Liver (tissue), 9 donors: ENCODE data around the gene WNT10A. TPM values are rescaled to one million over a fixed set of nuclear protein-coding genes. Genes with fewer than 3 reads are reported as not detected.

Experiments used
- DNase-seq: peaks from one replicate; pipeline ENCODE4 v3.0.0-alpha.2; 2017; ENCODE audit warnings: low spot score
- H3K27ac ChIP-seq, 2 donors: one replicate each; pipeline ENCODE4 v1.7.0; 2013; ENCODE audit warnings: inconsistent platforms in 2 of 2, low read length in 2 of 2, control low read depth in 1 of 2, low read depth in 1 of 2, mild to moderate bottlenecking in 1 of 2
- H3K27me3 ChIP-seq, 4 donors: one replicate each; pipeline versions ENCODE4 v1.6.1 to v1.7.0; 2013; ENCODE audit warnings: low read length in 3 of 4, inconsistent platforms in 1 of 4, mild to moderate bottlenecking in 1 of 4, moderate library complexity in 1 of 4; ENCODE audit not compliant: control insufficient read depth in 4 of 4, insufficient read depth in 4 of 4
- H3K36me3 ChIP-seq, 4 donors: one replicate each; pipeline versions ENCODE4 v1.6.1 to v1.7.0; 2013; ENCODE audit warnings: low read length in 3 of 4, mild to moderate bottlenecking in 3 of 4, low read depth in 1 of 4, moderate library complexity in 1 of 4; ENCODE audit not compliant: control insufficient read depth in 4 of 4, insufficient read depth in 3 of 4
- H3K4me1 ChIP-seq, 4 donors: one replicate each; pipeline versions ENCODE4 v1.6.1 to v1.7.0; 2013; ENCODE audit warnings: low read length in 3 of 4, mild to moderate bottlenecking in 3 of 4, moderate library complexity in 1 of 4; ENCODE audit not compliant: control insufficient read depth in 4 of 4, insufficient read depth in 4 of 4
- H3K4me3 ChIP-seq, 3 donors: one replicate each; pipeline versions ENCODE4 v1.6.1 to v1.7.0; 2013; ENCODE audit warnings: low read length in 3 of 3, control low read depth in 1 of 3, low read depth in 1 of 3, mild to moderate bottlenecking in 1 of 3
- H3K9ac ChIP-seq, 2 donors: one replicate each; pipeline ENCODE4 v1.7.0; 2013; ENCODE audit warnings: low read length in 2 of 2, mild to moderate bottlenecking in 2 of 2, moderate library complexity in 2 of 2, control low read depth in 1 of 2, low read depth in 1 of 2
- H3K9me3 ChIP-seq, 4 donors: one replicate each; pipeline versions ENCODE4 v1.6.1 to v1.7.0; 2013; ENCODE audit warnings: low read length in 3 of 4; ENCODE audit not compliant: control insufficient read depth in 4 of 4
- ATF3 ChIP-seq: IDR thresholded peaks from 2 replicates; pipeline ENCODE4 v1.6.1; 2016; ENCODE audit warnings: antibody characterized with exemption
- FOXA2 ChIP-seq: IDR thresholded peaks from 2 replicates; pipeline ENCODE4 v1.6.1; 2016; ENCODE audit warnings: antibody characterized with exemption
- GABPA ChIP-seq, 2 donors: IDR thresholded peaks in 1 of 2; conservative IDR thresholded peaks in 1 of 2; 2 replicates each; pipeline ENCODE4 v1.6.1; 2016; ENCODE audit warnings: antibody characterized with exemption in 2 of 2, mild to moderate bottlenecking in 1 of 2, moderate library complexity in 1 of 2
- HNF4A ChIP-seq, 2 donors: conservative IDR thresholded peaks; 2 replicates each; pipeline ENCODE4 v1.6.1; 2016; ENCODE audit warnings: antibody characterized with exemption in 2 of 2, mild to moderate bottlenecking in 2 of 2
- HNF4G ChIP-seq: IDR thresholded peaks from 2 replicates; pipeline ENCODE4 v1.6.1; 2016; ENCODE audit warnings: antibody characterized with exemption
- JUND ChIP-seq, 2 donors: IDR thresholded peaks; 2 replicates each; pipeline ENCODE4 v1.6.1; 2016; ENCODE audit warnings: antibody characterized with exemption in 2 of 2
- MAX ChIP-seq: IDR thresholded peaks from 2 replicates; pipeline ENCODE4 v1.6.1; 2016; ENCODE audit warnings: antibody characterized with exemption
- NR2F2 ChIP-seq: IDR thresholded peaks from 2 replicates; pipeline ENCODE4 v1.6.1; 2016; ENCODE audit warnings: antibody characterized with exemption
- RAD21 ChIP-seq, 2 donors: IDR thresholded peaks; 2 replicates each; pipeline ENCODE4 v1.6.1; 2016; ENCODE audit warnings: antibody characterized with exemption in 2 of 2, mild to moderate bottlenecking in 2 of 2
- REST ChIP-seq: IDR thresholded peaks from 2 replicates; pipeline ENCODE4 v1.6.1; 2016; ENCODE audit warnings: antibody characterized with exemption, mild to moderate bottlenecking
- RXRA ChIP-seq, 2 donors: IDR thresholded peaks; 2 replicates each; pipeline ENCODE4 v1.6.1; 2017 to 2018; ENCODE audit warnings: antibody characterized with exemption in 2 of 2, mild to moderate bottlenecking in 1 of 2
- SP1 ChIP-seq: IDR thresholded peaks from 2 replicates; pipeline ENCODE4 v1.6.1; 2018; ENCODE audit warnings: antibody characterized with exemption, mild to moderate bottlenecking
- TAF1 ChIP-seq: conservative IDR thresholded peaks from 2 replicates; pipeline ENCODE4 v1.6.1; 2016; ENCODE audit warnings: antibody characterized with exemption, mild to moderate bottlenecking
- YY1 ChIP-seq: IDR thresholded peaks from 2 replicates; pipeline ENCODE4 v1.6.1; 2016; ENCODE audit warnings: antibody characterized with exemption, mild to moderate bottlenecking
- ZBTB33 ChIP-seq: IDR thresholded peaks from 2 replicates; pipeline ENCODE4 v1.6.1; 2016; ENCODE audit warnings: antibody characterized with exemption
- WGBS: extraction: QIAGEN DNeasy Blood & Tissue Kit; methylation state at CpG from one replicate; pipeline ENCODE4 v1.1.7; 2013; 5-methylcytosine and 5-hydroxymethylcytosine counted together
- polyA plus RNA-seq, 2 donors: library from polyadenylated mRNA; stranded (reverse) in 1 of 2; unstranded in 1 of 2; fragments of 200-250 nt in 1 of 2; fragments of >200 nt in 1 of 2; fragmentation: Nextera tagmentation in 1 of 2; extraction: Ambion mirVana in 1 of 2; gene quantifications; one replicate each; pipeline versions ENCODE4 v1.2.1 to v1.2.3, GENCODE V29; 2013 to 2015
- total RNA-seq, 2 donors: library from RNA; depleted of rRNA; stranded (reverse); fragments of >200 nt; gene quantifications; one replicate each; pipeline ENCODE4 v1.2.3, GENCODE V29; 2014
- donor health status: healthy.
- donor health status: healthy.
- donor health status: healthy.
- donor health status: healthy.
- donor health status: healthy.

The WNT10A gene
- total and polyA plus RNA-seq, 4 donors: 0.01 to 0.08 (median 0.05) TPM; not detected in 1

- DNase-seq: no peak
- WGBS: 13% methylated on average over 24 of the region's 24 CpGs
- Histone ChIP-seq H3K4me1 (peaks cover 3 to 13% (median 10%) of the 10 kb centered on the region in 4 donors), H3K27me3 (peaks cover 2 to 28% (median 11%) of the 10 kb centered on the region in 4 donors), H3K4me3 (peak overlapping the region in 1 of 3 donors; percentile 18), H3K36me3 (no peaks in the 10 kb centered on the region), H3K9ac (no peak overlapping the region), H3K27ac (no peak overlapping the region), H3K9me3 (no peaks in the 10 kb centered on the region)
- TF ChIP-seq RXRA (IDR thresholded peaks at IDR 0.05): no peak
- TF ChIP-seq TAF1: no peak
- TF ChIP-seq YY1: no peak
- no peak for TF ChIP-seq SP1
- TF ChIP-seq REST: no peak
- TF ChIP-seq ATF3: no peak
- TF ChIP-seq FOXA2: no peak
- no peak for TF ChIP-seq ZBTB33
- TF ChIP-seq JUND (IDR thresholded peaks at IDR 0.05): no peak
- no peak for TF ChIP-seq MAX
- TF ChIP-seq HNF4A (conservative IDR thresholded peaks at IDR 0.05): no peak
- TF ChIP-seq HNF4G: no peak
- TF ChIP-seq NR2F2: no peak
- no peak for TF ChIP-seq GABPA (IDR thresholded peaks at IDR 0.05 in 1 of 2, conservative IDR thresholded peaks at IDR 0.05 in 1 of 2)
- no peak for TF ChIP-seq RAD21 (IDR thresholded peaks at IDR 0.05)
Measured at GRCh38 chr2:218880859-218881594, 375 bp downstream of the WNT10A start.

GRCh38 chr2:218881744-218882460 lies 1.2 kb downstream of the WNT10A start:
- no peak overlapping the region for H3K4me3 ChIP-seq
- no peak for DNase-seq
- no peaks in the 10 kb centered on the region for H3K36me3 ChIP-seq
- peaks cover 2 to 28% (median 10%) of the 10 kb centered on the region in 4 donors for H3K27me3 ChIP-seq
- no peak for TF ChIP-seq SP1
- no peak overlapping the region for H3K27ac ChIP-seq
- H3K9ac ChIP-seq: no peak overlapping the region
- H3K4me1 ChIP-seq: peaks cover 3 to 13% (median 10%) of the 10 kb centered on the region in 4 donors
- H3K9me3 ChIP-seq: no peaks in the 10 kb centered on the region
- WGBS: 64% methylated on average over 13 of the region's 13 CpGs
